ENCODE data around the gene SLC25A51.

SLC25A51 gene

DNA sequence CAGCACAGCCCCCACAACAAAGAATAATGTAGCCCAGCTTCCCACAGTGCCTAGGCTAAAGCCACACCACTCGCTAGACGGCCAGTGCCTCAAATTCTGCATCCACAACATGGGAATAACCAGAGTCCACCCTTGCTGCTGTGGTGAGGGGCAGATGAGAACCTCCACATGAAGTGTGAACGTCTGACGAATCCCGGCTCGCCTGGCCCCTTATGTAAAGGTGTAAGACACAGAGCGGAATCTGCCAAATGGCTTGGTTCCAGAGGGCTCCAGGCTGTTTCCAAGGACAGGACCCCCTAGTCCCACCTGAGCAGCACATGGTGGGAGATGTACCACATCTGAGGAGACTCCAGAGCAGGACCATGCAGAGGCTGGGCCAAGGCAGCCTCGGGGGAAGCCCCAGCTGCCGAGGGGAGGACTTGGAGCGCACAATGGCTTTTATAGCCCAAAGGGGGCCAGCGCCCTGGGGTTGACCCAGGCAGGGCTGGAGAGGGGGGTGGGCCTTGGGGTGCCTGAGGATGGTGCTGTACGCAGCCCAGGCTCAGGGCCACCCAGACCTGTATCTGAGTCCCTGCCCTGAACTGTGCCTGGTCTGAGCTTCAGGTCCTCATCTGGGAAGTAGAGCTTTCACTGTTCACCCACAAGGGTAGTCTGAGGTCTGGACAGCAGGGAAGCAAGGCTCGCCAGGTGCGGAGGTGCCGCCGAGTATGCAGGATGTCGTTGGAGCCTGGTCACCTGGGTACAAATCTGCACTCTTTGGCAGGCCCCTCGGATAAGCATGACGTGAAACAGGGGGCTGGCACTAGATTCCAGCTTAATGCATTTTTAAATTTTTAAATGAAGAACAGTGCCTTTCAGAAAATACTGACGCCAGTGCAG is 24.9 kb upstream of the SLC25A51 start:
- DNase-seq (ENCODE audit: low spot score in 2 of 2) (no peak), ATAC-seq (replicated peaks; ENCODE audit: extremely low read depth, poor library complexity, severe bottlenecking) (no peak)
- H3K27me3 Mint-ChIP-seq = peaks cover 11% of the 10 kb centered on the region
- H3K9me3 Mint-ChIP-seq = no peaks in the 10 kb centered on the region
- H3K4me3 Mint-ChIP-seq = no peak overlapping the region
- H3K36me3 Mint-ChIP-seq (ENCODE audit: insufficient read depth) = no peaks in the 10 kb centered on the region
- no peaks in the 10 kb centered on the region for H3K4me1 Mint-ChIP-seq
- no peak overlapping the region for H3K27ac Mint-ChIP-seq (ENCODE audit: low read depth)

DNA sequence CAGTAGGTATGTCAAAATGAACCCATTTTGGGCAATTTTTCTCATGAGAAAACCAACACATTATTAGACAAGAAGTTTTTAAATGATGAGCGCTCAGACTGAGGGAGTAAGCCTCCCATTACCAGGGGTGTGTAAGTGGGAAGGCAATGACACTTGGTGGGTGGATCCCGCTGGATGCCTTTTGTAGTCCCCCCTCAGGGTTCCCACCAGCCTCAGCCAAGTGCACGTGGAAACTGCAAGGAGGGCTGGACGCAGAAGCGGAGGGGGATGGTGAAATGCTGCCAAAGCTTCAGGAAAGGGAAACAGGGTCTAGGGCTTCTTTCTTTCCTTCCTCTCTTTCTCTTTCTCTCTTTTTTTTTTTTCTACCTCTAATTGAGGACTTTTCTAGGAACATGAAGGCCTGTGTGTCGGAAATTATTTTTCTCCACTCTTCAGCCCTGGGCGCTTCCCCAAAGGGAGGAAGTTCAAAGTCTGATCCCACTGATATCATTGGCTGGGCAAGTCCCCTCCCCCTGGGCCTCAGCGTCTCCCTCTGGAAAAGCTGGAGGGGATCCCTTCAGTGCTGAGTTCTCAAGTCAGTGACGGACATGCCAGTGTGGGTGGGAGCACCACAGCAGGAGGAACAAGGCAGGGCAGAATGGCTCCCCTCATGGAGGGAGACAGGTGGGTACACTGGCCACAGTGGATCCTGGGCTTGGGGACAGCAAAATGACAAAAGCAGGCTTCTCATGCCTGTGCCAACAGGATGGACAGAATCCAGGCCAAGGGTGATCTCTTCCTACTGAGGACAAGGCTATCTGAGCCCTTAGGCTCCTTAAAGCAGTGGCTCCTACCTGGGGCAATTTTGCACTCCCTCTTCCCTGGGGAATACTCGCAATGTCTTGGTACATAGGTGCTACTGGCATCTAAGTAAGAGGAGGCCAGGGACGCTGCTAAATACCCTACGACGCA is 23.9 kb upstream of the SLC25A51 start:
- H3K27me3 Mint-ChIP-seq = peaks cover 11% of the 10 kb centered on the region
- no peaks in the 10 kb centered on the region for H3K36me3 Mint-ChIP-seq (ENCODE audit: insufficient read depth)
- no peaks in the 10 kb centered on the region for H3K4me1 Mint-ChIP-seq
- H3K4me3 Mint-ChIP-seq = no peak overlapping the region
- DNase-seq (ENCODE audit: low spot score in 2 of 2) (no peak), ATAC-seq (replicated peaks; ENCODE audit: extremely low read depth, poor library complexity, severe bottlenecking) (no peak)
- H3K27ac Mint-ChIP-seq (ENCODE audit: low read depth) = no peak overlapping the region
- no peaks in the 10 kb centered on the region for H3K9me3 Mint-ChIP-seq

DNA sequence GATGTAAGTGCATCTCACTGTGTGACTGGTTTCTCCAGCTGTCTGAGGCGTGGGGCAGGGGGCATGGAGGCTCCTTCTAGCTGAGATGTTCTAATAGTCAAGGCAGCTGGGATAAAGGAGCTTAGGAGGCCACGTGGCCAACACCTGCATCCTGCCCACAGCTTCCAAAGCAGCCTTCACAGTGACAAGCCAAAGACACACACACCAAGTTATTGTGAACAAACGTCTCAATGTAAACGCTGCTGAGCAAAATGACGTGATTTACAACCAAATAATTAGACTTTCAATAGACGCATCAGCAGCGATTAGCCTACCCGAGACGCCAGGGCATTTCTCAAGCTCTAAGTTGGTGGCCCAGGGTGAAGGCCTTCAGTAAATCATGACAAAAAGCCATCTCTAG is 23.2 kb upstream of the SLC25A51 start:
- DNase-seq (ENCODE audit: low spot score in 2 of 2) = no peak
- Mint-ChIP-seq H3K27ac (ENCODE audit: low read depth) (no peak overlapping the region), H3K9me3 (no peaks in the 10 kb centered on the region), H3K36me3 (ENCODE audit: insufficient read depth) (no peaks in the 10 kb centered on the region), H3K4me1 (no peaks in the 10 kb centered on the region), H3K4me3 (no peak overlapping the region), H3K27me3 (peaks cover 12% of the 10 kb centered on the region)
- ATAC-seq (replicated peaks; ENCODE audit: extremely low read depth, poor library complexity, severe bottlenecking) = no peak

DNA sequence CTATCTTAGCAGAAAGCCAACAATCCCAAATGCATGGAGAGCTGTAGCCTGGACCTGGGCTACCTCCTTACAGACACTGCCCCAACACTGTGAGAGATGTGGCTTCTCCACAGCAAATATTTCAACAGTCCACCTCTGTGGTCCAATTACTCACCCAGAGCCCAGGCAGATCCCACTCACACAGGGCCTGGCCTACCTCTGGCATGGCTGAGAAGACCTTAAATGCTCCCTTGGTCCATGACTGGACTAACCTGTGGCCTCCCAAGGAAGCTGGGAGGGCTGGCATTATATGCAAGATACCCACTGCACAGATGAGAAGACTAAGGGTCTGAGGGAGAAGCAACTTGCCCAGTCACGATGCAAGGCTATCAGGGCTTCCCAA is 22.8 kb upstream of the SLC25A51 start:
- no peak for DNase-seq (ENCODE audit: low spot score in 2 of 2)
- Mint-ChIP-seq H3K27ac (ENCODE audit: low read depth) (no peak overlapping the region), H3K36me3 (ENCODE audit: insufficient read depth) (no peaks in the 10 kb centered on the region), H3K27me3 (peaks cover 16% of the 10 kb centered on the region), H3K4me1 (no peaks in the 10 kb centered on the region), H3K4me3 (no peak overlapping the region), H3K9me3 (no peaks in the 10 kb centered on the region)
- ATAC-seq (replicated peaks; ENCODE audit: extremely low read depth, poor library complexity, severe bottlenecking) = no peak

DNA sequence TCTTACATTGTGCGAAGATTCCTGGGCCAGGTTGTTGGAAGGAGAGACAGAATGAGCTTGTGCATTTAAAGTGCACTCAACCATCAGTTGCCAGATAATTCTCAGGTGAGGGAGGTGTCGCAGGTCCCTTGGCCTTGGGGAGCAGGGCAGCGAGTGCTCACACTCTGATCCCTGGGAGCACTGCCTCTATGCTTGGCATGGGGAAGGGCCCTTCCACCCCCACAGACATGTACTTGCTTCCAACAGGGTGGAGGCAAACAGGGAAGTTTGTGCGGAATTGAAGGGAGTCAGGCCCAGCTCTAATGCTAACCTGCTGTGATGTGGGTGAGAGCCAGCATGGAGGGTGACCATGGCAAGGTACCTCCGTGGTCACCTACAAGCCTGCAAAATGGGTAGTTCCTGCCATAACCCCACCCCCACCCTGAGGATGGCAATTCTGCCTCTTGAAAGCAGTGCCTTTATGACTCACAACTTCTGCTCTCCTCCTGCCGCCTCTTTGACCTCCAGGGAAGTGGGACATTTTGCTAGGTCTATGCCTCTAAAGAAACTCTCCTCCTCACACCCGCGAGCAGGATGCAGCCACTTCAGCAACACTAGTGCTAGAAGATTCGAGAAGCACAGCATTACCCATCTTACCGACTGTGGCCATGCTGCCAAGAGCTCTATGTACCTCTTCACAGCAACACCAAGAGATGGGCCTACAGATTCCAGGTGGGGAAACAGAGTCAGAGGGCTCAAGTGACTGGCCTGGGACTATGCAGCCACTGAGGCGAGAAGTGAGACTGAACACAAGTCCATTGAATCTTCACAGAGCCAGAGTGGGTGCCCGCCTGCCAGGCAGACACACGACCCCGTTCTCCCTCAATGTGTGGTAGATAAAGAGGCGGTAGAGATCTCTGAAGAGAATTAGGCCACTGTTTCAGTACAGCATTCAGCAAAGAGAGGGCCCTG is 22.1 kb upstream of the SLC25A51 start:
- Mint-ChIP-seq H3K4me1 (no peaks in the 10 kb centered on the region), H3K9me3 (no peaks in the 10 kb centered on the region), H3K27me3 (peaks cover 20% of the 10 kb centered on the region), H3K36me3 (ENCODE audit: insufficient read depth) (no peaks in the 10 kb centered on the region), H3K27ac (ENCODE audit: low read depth) (no peak overlapping the region), H3K4me3 (no peak overlapping the region)
- ATAC-seq (replicated peaks; ENCODE audit: extremely low read depth, poor library complexity, severe bottlenecking) (no peak), DNase-seq (ENCODE audit: low spot score in 2 of 2) (no peak)

DNA sequence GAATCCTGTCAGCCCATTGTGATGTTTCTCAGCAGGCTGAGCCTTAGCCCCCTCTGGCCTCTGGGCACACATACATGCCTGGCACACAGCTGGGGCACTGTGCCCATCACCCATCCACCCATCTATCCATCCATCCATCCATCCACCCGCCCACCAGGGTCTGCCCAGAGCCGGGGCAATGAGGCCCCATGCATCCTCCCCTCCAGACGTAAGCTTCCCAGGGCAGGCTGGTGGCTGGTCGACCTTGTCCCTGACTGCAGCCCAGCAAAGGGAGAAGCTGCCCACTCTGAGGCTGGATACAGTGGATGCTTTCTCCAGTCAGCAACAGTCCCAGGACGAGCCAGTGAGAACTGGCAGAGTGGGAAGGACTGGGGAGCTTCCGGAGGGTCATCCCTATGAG is 21.1 kb upstream of the SLC25A51 start:
- DNase-seq (ENCODE audit: low spot score in 2 of 2) = no peak
- H3K4me3 Mint-ChIP-seq = no peak overlapping the region
- H3K4me1 Mint-ChIP-seq = no peaks in the 10 kb centered on the region

DNA sequence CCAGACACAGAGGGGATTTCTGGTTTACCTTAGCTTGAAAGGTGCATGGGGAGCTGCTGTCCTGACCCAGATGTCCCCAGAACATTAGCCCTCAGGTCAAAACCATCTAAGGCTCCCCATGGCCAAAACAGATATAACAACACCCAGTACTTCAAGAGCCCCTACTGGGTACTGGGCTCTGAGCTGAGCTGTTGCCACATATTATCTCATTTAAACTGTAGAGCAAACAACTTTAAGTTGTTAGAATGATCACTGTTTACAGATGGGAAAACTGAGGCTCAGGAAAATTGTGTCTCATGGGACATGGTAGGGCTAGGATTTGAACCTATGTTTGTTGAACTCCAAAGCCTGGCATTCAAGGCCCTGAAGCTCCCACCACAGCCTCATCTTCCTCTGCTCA is 20.6 kb upstream of the SLC25A51 start:
- Mint-ChIP-seq H3K27ac (ENCODE audit: low read depth) (no peak overlapping the region), H3K9me3 (no peaks in the 10 kb centered on the region), H3K36me3 (ENCODE audit: insufficient read depth) (no peaks in the 10 kb centered on the region), H3K4me1 (no peaks in the 10 kb centered on the region), H3K27me3 (peaks cover 20% of the 10 kb centered on the region), H3K4me3 (no peak overlapping the region)
- DNase-seq (ENCODE audit: low spot score in 2 of 2) (no peak), ATAC-seq (replicated peaks; ENCODE audit: extremely low read depth, poor library complexity, severe bottlenecking) (no peak)

More for the DNA sequence above, 21.1 kb upstream of the SLC25A51 start:
- Mint-ChIP-seq H3K9me3 (no peaks in the 10 kb centered on the region), H3K36me3 (ENCODE audit: insufficient read depth) (no peaks in the 10 kb centered on the region), H3K27ac (ENCODE audit: low read depth) (no peak overlapping the region), H3K27me3 (peaks cover 20% of the 10 kb centered on the region)
- no peak for ATAC-seq (replicated peaks; ENCODE audit: extremely low read depth, poor library complexity, severe bottlenecking)

DNA sequence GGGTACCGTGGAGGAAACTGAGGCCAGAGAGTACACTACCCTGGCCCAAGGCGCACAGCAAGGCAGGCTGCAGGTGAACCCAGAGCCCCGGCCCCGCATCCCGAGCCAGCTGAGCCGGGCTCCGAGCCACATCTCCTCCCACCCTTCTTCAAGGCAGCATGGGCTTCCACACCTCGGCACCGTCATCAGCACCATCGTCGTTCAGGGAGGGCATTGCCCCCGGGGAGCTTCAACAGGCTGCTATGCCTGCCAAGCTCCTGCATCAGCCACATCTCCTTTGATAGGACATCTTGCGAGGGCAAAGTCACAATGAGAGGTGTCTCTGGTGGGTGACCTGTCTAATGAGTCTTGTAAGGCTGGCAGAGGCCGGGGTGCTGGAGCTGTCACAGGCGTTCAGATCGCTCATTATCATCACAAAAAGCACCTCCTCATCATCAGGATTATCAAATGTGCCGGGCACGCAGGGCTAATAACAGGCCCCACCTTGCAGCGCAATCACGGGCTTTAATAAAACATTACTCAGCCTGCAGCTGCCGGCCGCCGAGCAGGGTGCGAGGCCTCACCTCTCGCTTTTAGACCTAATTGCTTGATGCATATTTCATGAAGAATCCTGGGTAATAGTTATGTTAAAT is 20.0 kb upstream of the SLC25A51 start:
- DNase-seq (ENCODE audit: low spot score in 2 of 2) = no peak
- Mint-ChIP-seq H3K4me3 (no peak overlapping the region), H3K27me3 (peaks cover 20% of the 10 kb centered on the region), H3K27ac (ENCODE audit: low read depth) (no peak overlapping the region), H3K9me3 (no peaks in the 10 kb centered on the region), H3K4me1 (no peaks in the 10 kb centered on the region), H3K36me3 (ENCODE audit: insufficient read depth) (no peaks in the 10 kb centered on the region)
- no peak for ATAC-seq (replicated peaks; ENCODE audit: extremely low read depth, poor library complexity, severe bottlenecking)

DNA sequence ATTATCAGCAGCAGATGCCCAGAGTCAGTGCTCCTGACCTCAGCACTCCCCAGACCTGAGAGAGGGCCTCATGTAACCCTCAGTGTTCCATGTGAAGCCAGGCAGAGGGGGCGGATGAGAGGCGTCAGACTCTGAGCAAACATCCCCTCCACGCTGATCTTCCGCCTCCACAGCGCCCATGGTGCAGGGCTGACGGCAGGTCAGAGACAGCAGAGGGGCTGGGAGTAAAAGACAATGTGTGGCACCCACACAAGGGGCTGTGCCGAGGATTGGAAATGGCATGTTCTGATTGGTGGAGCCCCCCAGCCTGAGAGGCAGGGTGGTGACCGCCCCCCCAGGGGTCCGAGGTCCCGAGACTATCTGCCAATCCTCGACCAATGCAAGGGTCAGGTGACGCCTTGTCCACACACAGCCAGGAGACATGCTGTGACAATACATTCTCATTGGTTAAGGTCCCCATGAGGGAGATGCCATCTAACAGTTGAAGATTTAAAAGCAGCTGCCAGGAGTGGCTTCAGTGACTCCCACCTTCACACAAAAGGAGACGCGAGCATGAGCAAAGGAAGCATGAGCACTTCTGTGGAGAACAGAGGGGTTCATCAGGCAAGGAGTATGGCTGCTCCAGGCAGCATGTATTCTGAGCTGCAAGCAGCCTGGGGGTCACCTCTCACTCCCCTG is 19.3 kb upstream of the SLC25A51 start:
- ATAC-seq (replicated peaks; ENCODE audit: extremely low read depth, poor library complexity, severe bottlenecking) (no peak), DNase-seq (ENCODE audit: low spot score in 2 of 2) (no peak)
- Mint-ChIP-seq H3K27ac (ENCODE audit: low read depth) (no peak overlapping the region), H3K4me3 (no peak overlapping the region), H3K9me3 (no peaks in the 10 kb centered on the region), H3K27me3 (peaks cover 20% of the 10 kb centered on the region), H3K4me1 (no peaks in the 10 kb centered on the region), H3K36me3 (ENCODE audit: insufficient read depth) (no peaks in the 10 kb centered on the region)

DNA sequence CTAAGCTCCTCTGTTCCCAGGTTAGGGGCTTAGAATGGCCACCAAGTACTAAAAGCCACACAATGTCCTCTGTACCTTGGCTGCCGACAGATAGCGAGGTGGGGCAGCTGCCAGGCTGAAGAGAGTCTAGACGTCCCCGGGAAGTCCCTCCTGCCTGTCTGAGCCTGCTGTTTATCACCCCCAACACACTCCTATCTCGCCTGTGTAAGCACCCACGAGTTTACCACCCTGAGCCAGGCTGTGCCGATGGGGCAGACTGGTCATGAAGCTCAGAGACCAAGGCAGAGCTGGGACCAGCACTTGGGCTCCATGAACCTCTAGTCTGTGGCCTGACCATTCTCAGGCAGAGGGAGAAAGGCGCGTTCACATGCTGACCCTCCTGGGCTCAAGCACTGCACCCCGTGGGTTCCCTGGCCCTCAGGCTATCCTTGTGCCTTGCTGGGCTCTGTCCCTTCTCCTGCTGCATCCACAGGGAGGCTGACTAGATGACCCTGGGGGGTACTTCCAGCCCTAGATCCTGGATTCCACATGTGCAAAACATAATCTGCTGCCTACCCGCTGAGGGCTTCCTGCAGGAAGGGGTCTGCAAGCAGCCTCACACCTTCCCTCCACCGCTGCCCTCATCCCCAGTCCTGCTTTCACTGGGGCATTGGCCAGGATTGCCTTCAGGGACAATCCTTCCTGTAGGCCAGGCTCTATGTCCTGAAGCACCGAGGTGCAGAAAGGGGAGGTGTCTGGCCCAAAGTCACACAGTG is 18.6 kb upstream of the SLC25A51 start:
- H3K4me1 Mint-ChIP-seq = no peaks in the 10 kb centered on the region
- no peaks in the 10 kb centered on the region for H3K9me3 Mint-ChIP-seq
- no peak overlapping the region for H3K4me3 Mint-ChIP-seq
- DNase-seq (ENCODE audit: low spot score in 2 of 2) (no peak), ATAC-seq (replicated peaks; ENCODE audit: extremely low read depth, poor library complexity, severe bottlenecking) (peak; percentile 28)
- no peak overlapping the region for H3K27ac Mint-ChIP-seq (ENCODE audit: low read depth)
- peaks cover 20% of the 10 kb centered on the region for H3K27me3 Mint-ChIP-seq
- H3K36me3 Mint-ChIP-seq (ENCODE audit: insufficient read depth) = no peaks in the 10 kb centered on the region

All from central memory CD8-positive, alpha-beta T cell (primary cell).